GM12878 (cell line): ENCODE results near the gene ADK. TPM values are rescaled to one million over a fixed set of nuclear protein-coding genes. Genes with fewer than 3 reads are reported as not detected.

ENCODE experiments used
- ATAC-seq: fragments of 200-7000 bp; cut with Tn5 transposase; 3 replicates; pipeline ENCODE4 v1.9.1; 2020; ENCODE audit warnings: mild to moderate bottlenecking, moderate library complexity
- BruUV-seq: library from RNA; stranded (reverse); fragments of 400-500 nt; replicated peaks from 2 replicates; lab custom pipeline; 2021; lab: Mats Ljungman, UMichigan
- CTCF ChIA-PET: fragments of 300-600 bp; sonication (Branson Sonifier 250); formaldehyde crosslinking; extraction: SDS; loops from one replicate; lab custom pipeline; 2021; ENCODE audit warnings: inconsistent platforms; lab: Yijun Ruan, JAX
- POLR2A ChIA-PET: fragments of 350-600 bp; formaldehyde crosslinking; extraction: SDS; loops from one replicate; lab custom pipeline; 2021; ENCODE audit warnings: inconsistent platforms; lab: Charles Lee
- RAD21 ChIA-PET: fragments of 300-600 bp; sonication (Branson Sonifier 250); formaldehyde crosslinking; loops from one replicate; lab custom pipeline; 2023; ENCODE audit warnings: antibody characterized with exemption; ENCODE audit not compliant: unreplicated experiment; lab: Charles Lee
- SMC1A ChIA-PET: fragments of 300-600 bp; sonication (Branson Sonifier 250); formaldehyde crosslinking; loops from one replicate; lab custom pipeline; 2023; ENCODE audit not compliant: unreplicated experiment, uncharacterized antibody; lab: Charles Lee
- DNase-seq: peaks from one replicate; pipeline ENCODE4 v3.0.0-alpha.2; 2011; ENCODE audit warnings: low read depth, low spot score
- FAIRE-seq: peaks from 3 replicates; lab custom pipeline; 2011; peaks lifted over from hg19 to GRCh38; lab: Jason Lieb, UNC
- H2AFZ ChIP-seq: 2 replicates; pipeline ENCODE4 v1.6.0; 2011; ENCODE audit warnings: low read depth, low read length, control low read depth; ENCODE audit not compliant: control insufficient read depth
- H3K27ac ChIP-seq: 2 replicates; pipeline ENCODE4 v1.5.1; 2011; ENCODE audit warnings: control low read depth; ENCODE audit not compliant: control insufficient read depth, insufficient read depth
- H3K27me3 ChIP-seq, 2 experiments: replicated peaks in 1 of 2; 2 replicates each; pipeline versions ENCODE4 v1.6.0 to v1.6.1; 2011; ENCODE audit warnings: low read length in 1 of 2; ENCODE audit not compliant: control insufficient read depth in 2 of 2, insufficient read depth in 2 of 2
- H3K36me3 ChIP-seq, 2 experiments: 2 replicates each; pipeline ENCODE4 v1.5.1; 2011; ENCODE audit warnings: low read length in 1 of 2; ENCODE audit not compliant: control insufficient read depth in 2 of 2, insufficient read depth in 2 of 2
- H3K4me1 ChIP-seq: 2 replicates; pipeline ENCODE4 v1.6.1; 2011; ENCODE audit warnings: mild to moderate bottlenecking, low read length, moderate library complexity, mixed read lengths; ENCODE audit not compliant: control insufficient read depth, insufficient read depth
- H3K4me2 ChIP-seq: 2 replicates; pipeline ENCODE4 v1.6.0; 2011; ENCODE audit warnings: control low read depth; ENCODE audit not compliant: control insufficient read depth, insufficient read depth
- H3K4me3 ChIP-seq: fragments of 200-600 bp; sonication (generic); 2 replicates; pipeline ENCODE4 v1.5.1; 2016
- H3K79me2 ChIP-seq: 2 replicates; pipeline ENCODE4 v1.6.0; 2011; ENCODE audit warnings: low read length; ENCODE audit not compliant: control insufficient read depth, insufficient read depth
- H3K9ac ChIP-seq: 2 replicates; pipeline ENCODE4 v1.8.0; 2011; ENCODE audit warnings: low read length, control low read depth, mixed read lengths; ENCODE audit not compliant: control insufficient read depth, insufficient read depth
- H3K9me3 ChIP-seq: replicated peaks from 3 replicates; pipeline ENCODE4 v1.5.1; 2011; ENCODE audit warnings: mild to moderate bottlenecking, low read length; ENCODE audit not compliant: control insufficient read depth, insufficient read depth
- H4K20me1 ChIP-seq: 2 replicates; pipeline ENCODE4 v1.6.0; 2011; ENCODE audit not compliant: control insufficient read depth, insufficient read depth
- ASH2L ChIP-seq: fragments of 300-600, 200-600 bp; sonication (generic); IDR thresholded peaks from 2 replicates; pipeline ENCODE4 v1.6.1; 2017; ENCODE audit warnings: low read depth, mild to moderate bottlenecking, borderline replicate concordance
- NFYA ChIP-seq: IDR thresholded peaks from 2 replicates; pipeline ENCODE4 v1.6.1; 2011; ENCODE audit warnings: low read depth, mild to moderate bottlenecking, low read length, improper control_type of control experiment, borderline replicate concordance
- POLR2AphosphoS2 ChIP-seq: IDR thresholded peaks from 2 replicates; pipeline ENCODE4 v1.6.1; 2011; ENCODE audit warnings: low read depth, mild to moderate bottlenecking, low read length, improper control_type of control experiment, moderate library complexity
- REST ChIP-seq: IDR thresholded peaks from 2 replicates; pipeline ENCODE4 v1.6.1; 2012; ENCODE audit warnings: mild to moderate bottlenecking, low read depth, low read length
- WGBS: methylation state at CpG from one replicate; pipeline ENCODE4 v1.1.6; 2016; ENCODE audit warnings: low lambda C conversion rate; ENCODE audit not compliant: insufficient replicate concordance, insufficient coverage; ENCODE audit errors: missing lambda C conversion rate; 5-methylcytosine and 5-hydroxymethylcytosine counted together
- in situ Hi-C: fragments of 300-500 bp; cut with MboI; formaldehyde crosslinking; loops from 9 replicates; pipeline ENCODE4 v1.14.3; 2018; ENCODE audit warnings: mixed read lengths
- intact Hi-C: fragments of 100-400 bp; cut with micrococcal nuclease; formaldehyde crosslinking; loops from one replicate; pipeline ENCODE4 v1.14.2; 2022; ENCODE audit not compliant: unreplicated experiment
- polyA plus RNA-seq, 11 experiments: library from polyadenylated mRNA; depleted of rRNA in 4 of 11; unstranded in 6 of 11; stranded (reverse) in 5 of 11; fragments of >200 nt; fragmentation: Nextera tagmentation in 4 of 11; fragmentation: Illumina TruSeq in 1 of 11; extraction: Ambion mirVana in 4 of 11; extraction: Trizol in 1 of 11; gene quantifications; 1 replicate in 1 of 11; 2 replicates in 10 of 11; pipeline versions ENCODE4 v1.2.1 to v1.2.3, GENCODE V29; 2011 to 2016; ENCODE audit warnings: inconsistent platforms in 2 of 11, missing spikeins in 2 of 11, low read depth in 1 of 11
- total RNA-seq, 4 experiments: library from RNA; depleted of rRNA in 3 of 4; stranded (reverse); fragments of >200 nt in 3 of 4; fragmentation: Illumina TruSeq in 1 of 4; extraction: Trizol in 1 of 4; gene quantifications; 2 replicates each; pipeline versions ENCODE4 v1.2.1 to v1.2.3, GENCODE V29; 2013 to 2021
- TF ChIP-seq, protein P1 (sequence below): fragments of 150-350 bp; IDR thresholded peaks from 2 replicates; pipeline ENCODE4 v1.6.1; 2016; ENCODE audit warnings: low read depth, low read length

ADK gene
- total and polyA plus RNA-seq, 10 of the 15 experiments (the other 5 are each of a cell fraction or from before 2014, with no cell fraction given) = 42.0 to 151 (median 81.6) TPM

- Histone ChIP-seq H4K20me1 (no peaks in the 10 kb centered on the region), H3K27me3 (no peaks in the 10 kb centered on the region), H2AFZ (no peak overlapping the region), H3K36me3 (peaks cover 0 to 2% of the 10 kb centered on the region in 2 experiments; a peak in 1 of 4 replicates), H3K27ac (no peak overlapping the region), H3K4me2 (no peak overlapping the region), H3K9ac (no peak overlapping the region), H3K4me1 (no peaks in the 10 kb centered on the region), H3K4me3 (no peak overlapping the region), H3K79me2 (no peaks in the 10 kb centered on the region), H3K9me3 (no peaks in the 10 kb centered on the region; the same call in 1 of the 3 replicates)
- RAD21 ChIA-PET = no interaction called here
- ATAC-seq (no peak), FAIRE-seq (no peak), DNase-seq (no peak)
- intact Hi-C loops (no loop called here), in situ Hi-C loops (no loop called here)
- CTCF ChIA-PET = interaction anchor here (0.6 to 0.8 kb wide), 2 partner anchors 9 to 83 kb away, joined by 3 read pairs; no protein-coding TSS in a partner anchor
- POLR2A ChIA-PET = interaction anchor here (0.7 kb wide), 1 partner anchor 85 kb away, joined by 3 read pairs; no protein-coding TSS in a partner anchor
- TF ChIP-seq, protein P1, sequence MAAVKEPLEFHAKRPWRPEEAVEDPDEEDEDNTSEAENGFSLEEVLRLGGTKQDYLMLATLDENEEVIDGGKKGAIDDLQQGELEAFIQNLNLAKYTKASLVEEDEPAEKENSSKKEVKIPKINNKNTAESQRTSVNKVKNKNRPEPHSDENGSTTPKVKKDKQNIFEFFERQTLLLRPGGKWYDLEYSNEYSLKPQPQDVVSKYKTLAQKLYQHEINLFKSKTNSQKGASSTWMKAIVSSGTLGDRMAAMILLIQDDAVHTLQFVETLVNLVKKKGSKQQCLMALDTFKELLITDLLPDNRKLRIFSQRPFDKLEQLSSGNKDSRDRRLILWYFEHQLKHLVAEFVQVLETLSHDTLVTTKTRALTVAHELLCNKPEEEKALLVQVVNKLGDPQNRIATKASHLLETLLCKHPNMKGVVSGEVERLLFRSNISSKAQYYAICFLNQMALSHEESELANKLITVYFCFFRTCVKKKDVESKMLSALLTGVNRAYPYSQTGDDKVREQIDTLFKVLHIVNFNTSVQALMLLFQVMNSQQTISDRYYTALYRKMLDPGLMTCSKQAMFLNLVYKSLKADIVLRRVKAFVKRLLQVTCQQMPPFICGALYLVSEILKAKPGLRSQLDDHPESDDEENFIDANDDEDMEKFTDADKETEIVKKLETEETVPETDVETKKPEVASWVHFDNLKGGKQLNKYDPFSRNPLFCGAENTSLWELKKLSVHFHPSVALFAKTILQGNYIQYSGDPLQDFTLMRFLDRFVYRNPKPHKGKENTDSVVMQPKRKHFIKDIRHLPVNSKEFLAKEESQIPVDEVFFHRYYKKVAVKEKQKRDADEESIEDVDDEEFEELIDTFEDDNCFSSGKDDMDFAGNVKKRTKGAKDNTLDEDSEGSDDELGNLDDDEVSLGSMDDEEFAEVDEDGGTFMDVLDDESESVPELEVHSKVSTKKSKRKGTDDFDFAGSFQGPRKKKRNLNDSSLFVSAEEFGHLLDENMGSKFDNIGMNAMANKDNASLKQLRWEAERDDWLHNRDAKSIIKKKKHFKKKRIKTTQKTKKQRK = no peak
- no peak for TF ChIP-seq NFYA
- TF ChIP-seq REST = no peak
- no peak for TF ChIP-seq POLR2AphosphoS2
- no peak for TF ChIP-seq ASH2L
- BruUV-seq = no TSS peak
- WGBS = 98% methylated on average over 8 of the region's 8 CpGs
- SMC1A ChIA-PET = interaction anchor here (0.6 to 1.1 kb wide), 3 partner anchors 12 to 744 kb away, joined by 3 to 4 read pairs (median 3); no protein-coding TSS in a partner anchor
Measured at GRCh38 chr10:74337330-74338016, 186.5 kb downstream of the ADK start.
